ENCODE measurements around the gene GP5.

GRCh38 chr3:194360568-194360967 lies 38.5 kb downstream of the GP5 start:
- TF ChIP-seq CTCF (IDR thresholded peaks at IDR 0.05) (no peak), NFATC4 (CRISPR knock-in tag; IDR thresholded peaks at IDR 0.05) (no peak), USF1 (CRISPR knock-in tag; IDR thresholded peaks at IDR 0.05) (no peak), USF2 (CRISPR knock-in tag; IDR thresholded peaks at IDR 0.05) (no peak), JUN (CRISPR knock-in tag; IDR thresholded peaks at IDR 0.05) (no peak)

Measured in WTC11 (cell line).